H9 (cell line): ENCODE results near the gene GCNT2. TPM values are rescaled to one million over a fixed set of nuclear protein-coding genes. Genes with fewer than 3 reads are reported as not detected.

Source experiments
- DNase-seq: peaks from one replicate; pipeline ENCODE4 v3.0.0-alpha.2; 2017
- H2AFZ ChIP-seq: one replicate; pipeline ENCODE4 v1.6.1; 2013; ENCODE audit warnings: mild to moderate bottlenecking, low read length, control low read depth, moderate library complexity
- H2AK5ac ChIP-seq: 2 replicates; pipeline ENCODE4 v1.6.1; 2013; ENCODE audit warnings: low read length, control low read depth, mixed read lengths; ENCODE audit not compliant: insufficient read length
- H2BK120ac ChIP-seq: one replicate; pipeline ENCODE4 v1.6.1; 2013; ENCODE audit warnings: low read depth, mild to moderate bottlenecking, low read length, control low read depth, inconsistent platforms; ENCODE audit not compliant: poor library complexity, severe bottlenecking
- H2BK12ac ChIP-seq: 2 replicates; pipeline ENCODE4 v1.6.1; 2013; ENCODE audit warnings: low read length, control low read depth, mixed read lengths, low read depth; ENCODE audit not compliant: insufficient read length
- H2BK15ac ChIP-seq: 2 replicates; pipeline ENCODE4 v1.6.1; 2013; ENCODE audit warnings: low read depth, low read length, control low read depth
- H2BK20ac ChIP-seq: one replicate; pipeline ENCODE4 v1.6.1; 2013; ENCODE audit warnings: low read depth, mild to moderate bottlenecking, low read length, control low read depth, inconsistent platforms; ENCODE audit not compliant: poor library complexity, severe bottlenecking
- H2BK5ac ChIP-seq: 2 replicates; pipeline ENCODE4 v1.6.1; 2013; ENCODE audit warnings: low read length, control low read depth, mixed read lengths; ENCODE audit not compliant: insufficient read length
- H3K14ac ChIP-seq: 2 replicates; pipeline ENCODE4 v1.6.1; 2013; ENCODE audit warnings: low read length, control low read depth; ENCODE audit not compliant: insufficient read depth
- H3K18ac ChIP-seq: 2 replicates; pipeline ENCODE4 v1.6.1; 2013; ENCODE audit warnings: low read depth, mild to moderate bottlenecking, mixed read lengths, low read length, control low read depth; ENCODE audit not compliant: insufficient read length
- H3K23ac ChIP-seq: 2 replicates; pipeline ENCODE4 v1.6.1; 2013; ENCODE audit warnings: low read length, control low read depth, mixed read lengths, low read depth; ENCODE audit not compliant: insufficient read length
- H3K23me2 ChIP-seq: 2 replicates; pipeline ENCODE4 v1.6.1; 2013; ENCODE audit warnings: low read depth, mild to moderate bottlenecking, mixed read lengths, low read length, control low read depth; ENCODE audit not compliant: insufficient read length, poor library complexity, severe bottlenecking
- H3K27ac ChIP-seq: 2 replicates; pipeline ENCODE4 v1.5.1; 2013; ENCODE audit warnings: low read length, control low read depth, mixed read lengths, low read depth; ENCODE audit not compliant: insufficient read length
- H3K27me3 ChIP-seq: 2 replicates; pipeline ENCODE4 v1.6.1; 2013; ENCODE audit warnings: low read length, control low read depth, inconsistent platforms; ENCODE audit not compliant: insufficient read depth
- H3K4ac ChIP-seq: 2 replicates; pipeline ENCODE4 v1.6.1; 2013; ENCODE audit warnings: low read depth, mild to moderate bottlenecking, control low read depth, inconsistent platforms, low read length, moderate library complexity
- H3K4me1 ChIP-seq: 2 replicates; pipeline ENCODE4 v1.6.1; 2013; ENCODE audit warnings: low read length, control low read depth, inconsistent platforms; ENCODE audit not compliant: insufficient read depth
- H3K4me2 ChIP-seq: 2 replicates; pipeline ENCODE4 v1.6.1; 2013; ENCODE audit warnings: low read length, control low read depth, mixed read lengths; ENCODE audit not compliant: insufficient read length, insufficient read depth
- H3K56ac ChIP-seq: 2 replicates; pipeline ENCODE4 v1.6.1; 2013; ENCODE audit warnings: low read depth, mild to moderate bottlenecking, mixed read lengths, low read length, control low read depth; ENCODE audit not compliant: insufficient read length
- H3K79me1 ChIP-seq: 2 replicates; pipeline ENCODE4 v1.6.1; 2013; ENCODE audit warnings: low read depth, mild to moderate bottlenecking, moderate library complexity, low read length, control low read depth, inconsistent platforms; ENCODE audit not compliant: insufficient read depth, poor library complexity, severe bottlenecking
- H3K79me2 ChIP-seq: 2 replicates; pipeline ENCODE4 v1.6.1; 2013; ENCODE audit warnings: low read length, control low read depth, inconsistent platforms; ENCODE audit not compliant: insufficient read depth
- H3K9ac ChIP-seq: 2 replicates; pipeline ENCODE4 v1.6.1; 2013; ENCODE audit warnings: low read length, control low read depth, mixed read lengths; ENCODE audit not compliant: insufficient read length; ENCODE audit errors: extremely low read depth
- H3K9me3 ChIP-seq: one replicate; pipeline ENCODE4 v1.6.1; 2013; ENCODE audit warnings: low read depth, low read length, inconsistent platforms; ENCODE audit not compliant: control insufficient read depth
- H3T11ph ChIP-seq: one replicate; pipeline ENCODE4 v1.6.1; 2013; ENCODE audit warnings: mild to moderate bottlenecking, low read length, control low read depth, inconsistent platforms
- H4K20me1 ChIP-seq: one replicate; pipeline ENCODE4 v1.6.1; 2013; ENCODE audit not compliant: control insufficient read depth, insufficient read length, insufficient read depth
- H4K5ac ChIP-seq: 2 replicates; pipeline ENCODE4 v1.6.1; 2013; ENCODE audit warnings: low read depth, mild to moderate bottlenecking, mixed read lengths, low read length, control low read depth; ENCODE audit not compliant: insufficient read length
- H4K8ac ChIP-seq: replicated peaks from 2 replicates; pipeline ENCODE4 v1.6.1; 2013; ENCODE audit warnings: low read length, control low read depth, mixed read lengths, low read depth; ENCODE audit not compliant: insufficient read length
- H4K91ac ChIP-seq: 2 replicates; pipeline ENCODE4 v1.6.1; 2013; ENCODE audit warnings: low read depth, mild to moderate bottlenecking, moderate library complexity, mixed read lengths, low read length, control low read depth; ENCODE audit not compliant: insufficient read length
- H3K27ac Mint-ChIP-seq, 3 experiments: 2 replicates in 2 of 3; 3 replicates in 1 of 3; pipeline ENCODE4 v1.8.0; 2020 to 2021; ENCODE audit warnings: mixed read lengths in 3 of 3, mild to moderate bottlenecking in 1 of 3, moderate library complexity in 1 of 3
- H3K27me3 Mint-ChIP-seq: 2 replicates; pipeline ENCODE4 v1.8.0; 2021; ENCODE audit warnings: low read depth, mild to moderate bottlenecking, moderate library complexity, mixed read lengths
- H3K36me3 Mint-ChIP-seq, 3 experiments: 2 replicates in 2 of 3; 3 replicates in 1 of 3; pipeline ENCODE4 v1.8.0; 2020 to 2021; ENCODE audit warnings: low read depth in 3 of 3, mixed read lengths in 3 of 3; ENCODE audit not compliant: insufficient read depth in 1 of 3
- H3K4me1 Mint-ChIP-seq, 2 experiments: 2 replicates each; pipeline ENCODE4 v1.8.0; 2020; ENCODE audit warnings: mixed read lengths in 2 of 2
- H3K4me3 Mint-ChIP-seq, 2 experiments: 2 replicates in 1 of 2; 3 replicates in 1 of 2; pipeline ENCODE4 v1.8.0; 2020 to 2021; ENCODE audit warnings: mild to moderate bottlenecking in 2 of 2, mixed read lengths in 2 of 2, moderate library complexity in 1 of 2
- H3K9me3 Mint-ChIP-seq, 2 experiments: 2 replicates in 1 of 2; 3 replicates in 1 of 2; pipeline ENCODE4 v1.8.0; 2020; ENCODE audit warnings: mild to moderate bottlenecking in 2 of 2, mixed read lengths in 2 of 2, moderate library complexity in 1 of 2
- WGBS: extraction: QIAGEN DNeasy Blood & Tissue Kit; methylation state at CpG from one replicate; pipeline ENCODE4 v1.1.7; 2013; ENCODE audit warnings: missing lambda C conversion rate, low lambda C conversion rate, mixed read lengths; ENCODE audit not compliant: insufficient read length; ENCODE audit errors: extremely low coverage; 5-methylcytosine and 5-hydroxymethylcytosine counted together
- total RNA-seq: library from RNA; stranded (reverse); gene quantifications from 2 replicates; pipeline ENCODE4 v1.2.1, GENCODE V29; 2021
- TF ChIP-seq, protein P1 (sequence below): fragments of 200-600 bp; sonication (generic); conservative IDR thresholded peaks from 3 replicates; pipeline ENCODE4 v1.8.0; 2021; ENCODE audit warnings: antibody characterized with exemption, mild to moderate bottlenecking

GCNT2 gene
- total RNA-seq, 1 experiment from 2014 or later = 41.7 TPM

DNA sequence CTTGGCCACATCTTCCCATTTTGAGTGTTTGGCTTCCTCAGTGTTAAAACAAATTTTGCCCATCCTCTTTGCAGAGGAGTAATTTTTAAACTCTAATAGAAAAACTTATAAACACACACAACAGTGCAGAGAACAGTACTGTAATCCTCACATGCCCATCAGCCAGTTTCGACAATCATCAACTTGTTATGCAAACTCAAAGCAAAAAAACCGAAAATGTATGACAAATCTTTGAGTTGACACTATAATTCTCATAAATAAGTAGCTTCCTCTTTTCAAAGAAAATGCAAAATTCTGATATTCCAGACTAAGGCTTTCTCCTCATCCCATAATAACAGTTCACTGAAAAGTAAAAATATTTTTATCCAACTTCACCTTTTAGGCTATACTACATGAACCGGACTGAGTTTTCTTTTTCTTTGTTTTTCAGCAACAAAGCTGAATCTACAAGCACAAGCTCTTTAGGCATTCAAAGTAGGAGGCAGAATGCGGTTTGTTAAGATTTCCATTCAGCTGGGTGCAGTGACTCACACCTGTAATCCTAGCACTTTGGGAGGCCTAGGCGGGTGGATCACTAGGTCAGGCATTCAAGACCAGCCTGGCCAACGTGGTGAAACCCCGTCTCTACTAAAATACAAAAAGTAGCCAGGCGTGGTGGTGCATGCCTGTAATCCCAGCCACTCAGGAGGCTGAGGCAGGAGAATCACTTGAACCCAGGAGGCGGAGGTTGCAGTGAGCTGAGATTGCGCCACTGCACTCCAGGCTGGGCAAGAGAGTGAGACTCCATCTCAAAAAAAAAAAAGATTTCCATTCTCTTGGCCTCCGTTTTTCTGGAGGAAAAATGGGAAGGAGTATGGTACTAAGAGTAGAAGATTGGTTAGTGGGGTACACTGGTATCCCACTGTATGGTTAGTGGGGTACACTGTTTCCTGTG lies 74.8 kb downstream of the GCNT2 start:
- Histone ChIP-seq H3K4me1 (peaks cover 11% of the 10 kb centered on the region; the same call in 1 of the 2 replicates), H4K5ac (no peak overlapping the region), H3K9ac (no peak overlapping the region), H3K9me3 (no peaks in the 10 kb centered on the region), H2BK5ac (no peak overlapping the region), H2BK20ac (peak overlapping the region; percentile 90), H3K23ac (no peak overlapping the region), H2BK120ac (no peak overlapping the region), H3K23me2 (no peaks in the 10 kb centered on the region), H2BK15ac (no peak overlapping the region), H4K20me1 (no peaks in the 10 kb centered on the region), H3K4me2 (peak overlapping the region; percentile 28), H3K56ac (no peak overlapping the region), H4K8ac (no peak overlapping the region), H2BK12ac (no peak overlapping the region), H3K27me3 (no peaks in the 10 kb centered on the region), H4K91ac (no peak overlapping the region), H3K27ac (peak overlapping the region; percentile 72), H2AFZ (no peak overlapping the region), H3K14ac (no peak overlapping the region), H2AK5ac (no peak overlapping the region), H3T11ph (no peak overlapping the region), H3K4ac (no peak overlapping the region), H3K79me2 (peaks cover 36% of the 10 kb centered on the region; the same call in 1 of the 2 replicates), H3K18ac (no peak overlapping the region), H3K79me1 (peaks cover 10% of the 10 kb centered on the region)
- peaks cover 78 to 80% of the 10 kb centered on the region in 2 experiments for H3K4me1 Mint-ChIP-seq
- peaks cover 0 to 2% (median under 1%) of the 10 kb centered on the region in 3 experiments; a peak in 5 of 7 replicates for H3K36me3 Mint-ChIP-seq
- H3K27me3 Mint-ChIP-seq = no peaks in the 10 kb centered on the region
- TF ChIP-seq, protein P1, sequence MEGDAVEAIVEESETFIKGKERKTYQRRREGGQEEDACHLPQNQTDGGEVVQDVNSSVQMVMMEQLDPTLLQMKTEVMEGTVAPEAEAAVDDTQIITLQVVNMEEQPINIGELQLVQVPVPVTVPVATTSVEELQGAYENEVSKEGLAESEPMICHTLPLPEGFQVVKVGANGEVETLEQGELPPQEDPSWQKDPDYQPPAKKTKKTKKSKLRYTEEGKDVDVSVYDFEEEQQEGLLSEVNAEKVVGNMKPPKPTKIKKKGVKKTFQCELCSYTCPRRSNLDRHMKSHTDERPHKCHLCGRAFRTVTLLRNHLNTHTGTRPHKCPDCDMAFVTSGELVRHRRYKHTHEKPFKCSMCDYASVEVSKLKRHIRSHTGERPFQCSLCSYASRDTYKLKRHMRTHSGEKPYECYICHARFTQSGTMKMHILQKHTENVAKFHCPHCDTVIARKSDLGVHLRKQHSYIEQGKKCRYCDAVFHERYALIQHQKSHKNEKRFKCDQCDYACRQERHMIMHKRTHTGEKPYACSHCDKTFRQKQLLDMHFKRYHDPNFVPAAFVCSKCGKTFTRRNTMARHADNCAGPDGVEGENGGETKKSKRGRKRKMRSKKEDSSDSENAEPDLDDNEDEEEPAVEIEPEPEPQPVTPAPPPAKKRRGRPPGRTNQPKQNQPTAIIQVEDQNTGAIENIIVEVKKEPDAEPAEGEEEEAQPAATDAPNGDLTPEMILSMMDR = no peak
- WGBS = no CpG with 5 or more reads among the region's 11 CpGs
- H3K9me3 Mint-ChIP-seq = no peaks in the 10 kb centered on the region
- peak overlapping the region; percentile 25 to 27; a peak in 1 of 5 replicates for H3K4me3 Mint-ChIP-seq
- peak; percentile 66 for DNase-seq
- H3K27ac Mint-ChIP-seq = peak overlapping the region; percentile 28 to 97 (median 93); a peak in 5 of 7 replicates
